WERI-Rb-1 (cell line): Measurements from ENCODE around the gene PLPP7.
A peak's percentile ranks its signal among the peaks of the same experiment; 100 is the strongest.
"Not testable (repeated sequence)": the region's sequence is repeated elsewhere in the genome, so short reads cannot be mapped to it uniquely, and the experiment has no call there.

Experiments
- DNase-seq: peaks from one replicate; pipeline ENCODE4 v3.0.0-alpha.2; 2020
- H3K27ac ChIP-seq: fragments of 250-450 bp; sonication (Bioruptor Pico); 2 replicates; pipeline ENCODE4 v1.5.1; 2020; ENCODE audit warnings: mild to moderate bottlenecking, moderate library complexity
- H3K27me3 ChIP-seq: fragments of 250-450 bp; sonication (Bioruptor Pico); 2 replicates; pipeline ENCODE4 v1.5.1; 2021; ENCODE audit warnings: mild to moderate bottlenecking, low read depth, moderate library complexity; ENCODE audit not compliant: insufficient read depth, severe bottlenecking
- H3K36me3 ChIP-seq: fragments of 250-450 bp; sonication (Bioruptor Pico); 2 replicates; pipeline ENCODE4 v1.5.1; 2020; ENCODE audit warnings: mild to moderate bottlenecking, moderate library complexity
- H3K4me3 ChIP-seq: 2 replicates; pipeline ENCODE4 v1.5.1; 2011; ENCODE audit warnings: low read depth, mild to moderate bottlenecking, control low read depth, low read length
- H3K9me3 ChIP-seq: fragments of 250-450 bp; sonication (Bioruptor Pico); 2 replicates; pipeline ENCODE4 v1.5.1; 2021; ENCODE audit warnings: mild to moderate bottlenecking, moderate library complexity; ENCODE audit not compliant: severe bottlenecking
- TF ChIP-seq, protein P1 (sequence below): IDR thresholded peaks from 2 replicates; pipeline ENCODE4 v1.5.1; 2011; ENCODE audit warnings: low read depth, mild to moderate bottlenecking, control low read depth, inconsistent platforms, low read length

Gene PLPP7

DNA sequence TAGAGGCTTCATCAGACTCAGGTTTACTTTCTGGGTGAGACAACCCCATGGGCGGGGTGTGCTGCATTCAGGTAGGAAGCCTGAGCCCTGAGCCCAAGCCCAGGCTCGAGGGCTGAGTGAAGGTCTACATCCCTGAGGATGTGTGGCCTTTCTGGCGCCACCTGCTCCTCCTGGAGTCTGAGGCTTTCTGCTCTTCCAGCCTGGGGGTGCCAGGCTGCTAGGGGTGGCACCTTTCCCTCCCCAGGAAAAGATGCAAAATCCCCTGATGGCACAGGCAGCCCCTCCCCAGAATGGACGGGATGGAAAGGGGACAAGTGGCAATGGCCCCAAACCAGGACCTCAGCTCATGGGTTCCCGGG lies 60.0 kb downstream of the PLPP7 start:
- Histone ChIP-seq H3K27me3 (no peaks in the 10 kb centered on the region), H3K4me3 (peak overlapping the region; percentile 38), H3K36me3 (no peaks in the 10 kb centered on the region), H3K27ac (no peak overlapping the region), H3K9me3 (peaks cover 16% of the 10 kb centered on the region)
- no peak for DNase-seq
- TF ChIP-seq, protein P1, sequence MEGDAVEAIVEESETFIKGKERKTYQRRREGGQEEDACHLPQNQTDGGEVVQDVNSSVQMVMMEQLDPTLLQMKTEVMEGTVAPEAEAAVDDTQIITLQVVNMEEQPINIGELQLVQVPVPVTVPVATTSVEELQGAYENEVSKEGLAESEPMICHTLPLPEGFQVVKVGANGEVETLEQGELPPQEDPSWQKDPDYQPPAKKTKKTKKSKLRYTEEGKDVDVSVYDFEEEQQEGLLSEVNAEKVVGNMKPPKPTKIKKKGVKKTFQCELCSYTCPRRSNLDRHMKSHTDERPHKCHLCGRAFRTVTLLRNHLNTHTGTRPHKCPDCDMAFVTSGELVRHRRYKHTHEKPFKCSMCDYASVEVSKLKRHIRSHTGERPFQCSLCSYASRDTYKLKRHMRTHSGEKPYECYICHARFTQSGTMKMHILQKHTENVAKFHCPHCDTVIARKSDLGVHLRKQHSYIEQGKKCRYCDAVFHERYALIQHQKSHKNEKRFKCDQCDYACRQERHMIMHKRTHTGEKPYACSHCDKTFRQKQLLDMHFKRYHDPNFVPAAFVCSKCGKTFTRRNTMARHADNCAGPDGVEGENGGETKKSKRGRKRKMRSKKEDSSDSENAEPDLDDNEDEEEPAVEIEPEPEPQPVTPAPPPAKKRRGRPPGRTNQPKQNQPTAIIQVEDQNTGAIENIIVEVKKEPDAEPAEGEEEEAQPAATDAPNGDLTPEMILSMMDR, result no peak

DNA sequence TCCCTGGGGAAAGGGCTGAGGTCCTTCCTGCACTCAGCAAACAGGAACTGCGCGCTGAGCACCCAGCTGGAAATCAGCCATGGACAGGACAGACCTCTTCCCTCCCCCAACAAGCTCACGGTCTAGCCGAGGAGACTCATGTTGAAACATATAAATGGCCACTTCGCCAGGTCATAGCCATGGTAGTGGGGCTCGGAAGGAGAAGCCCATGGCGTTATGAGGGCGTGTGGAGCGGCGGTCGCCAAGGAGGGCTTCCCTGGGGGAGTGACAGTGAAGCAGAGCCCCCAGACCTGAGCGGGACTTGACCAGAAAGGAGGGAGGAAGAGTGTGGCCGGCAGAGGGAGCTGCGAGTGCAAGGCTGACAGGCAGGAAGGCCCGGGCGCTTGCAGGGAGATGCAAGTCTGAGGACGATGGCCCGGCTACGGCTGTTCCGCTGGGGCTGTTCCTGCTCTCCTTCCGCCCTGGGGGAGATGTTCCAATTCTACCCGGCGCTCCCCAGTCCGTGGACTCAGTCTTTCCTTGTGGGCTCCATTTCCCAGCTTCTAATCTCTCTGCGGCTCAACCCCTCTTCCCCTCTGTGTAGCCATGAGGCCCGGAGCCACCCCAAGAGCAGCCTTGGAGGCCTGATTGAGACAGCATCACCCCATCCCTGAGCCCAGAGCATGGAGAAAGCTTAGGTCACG lies 60.5 kb downstream of the PLPP7 start:
- DNase-seq, result peak; percentile 96
- Histone ChIP-seq H3K4me3 (peak overlapping the region; percentile 38), H3K36me3 (no peaks in the 10 kb centered on the region), H3K27ac (no peak overlapping the region), H3K27me3 (no peaks in the 10 kb centered on the region), H3K9me3 (peaks cover 11% of the 10 kb centered on the region)
- TF ChIP-seq, protein P1, result peak; percentile 99

DNA sequence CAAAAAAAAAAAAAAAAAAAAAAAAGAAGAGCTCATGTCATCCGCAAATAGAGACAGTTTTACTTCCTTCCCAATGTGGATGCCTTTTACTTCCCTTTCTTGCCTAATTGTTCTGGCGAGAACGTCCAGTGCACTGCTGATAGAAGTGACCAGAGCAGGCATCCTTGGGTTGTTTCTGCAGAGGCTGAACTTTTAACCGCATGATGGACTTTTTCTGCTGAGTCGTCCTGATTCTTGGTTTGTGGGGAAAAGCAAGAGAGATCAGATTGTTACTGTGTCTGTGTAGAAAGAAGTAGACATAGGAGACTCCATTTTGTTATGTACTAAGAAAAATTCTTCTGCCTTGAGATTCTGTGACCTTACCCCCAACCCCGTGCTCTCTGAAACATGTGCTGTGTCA lies 67.0 kb downstream of the PLPP7 start:
- DNase-seq, H3K9me3 ChIP-seq, H3K27ac ChIP-seq, H3K27me3 ChIP-seq, H3K4me3 ChIP-seq, H3K36me3 ChIP-seq: not testable (repeated sequence)

DNA sequence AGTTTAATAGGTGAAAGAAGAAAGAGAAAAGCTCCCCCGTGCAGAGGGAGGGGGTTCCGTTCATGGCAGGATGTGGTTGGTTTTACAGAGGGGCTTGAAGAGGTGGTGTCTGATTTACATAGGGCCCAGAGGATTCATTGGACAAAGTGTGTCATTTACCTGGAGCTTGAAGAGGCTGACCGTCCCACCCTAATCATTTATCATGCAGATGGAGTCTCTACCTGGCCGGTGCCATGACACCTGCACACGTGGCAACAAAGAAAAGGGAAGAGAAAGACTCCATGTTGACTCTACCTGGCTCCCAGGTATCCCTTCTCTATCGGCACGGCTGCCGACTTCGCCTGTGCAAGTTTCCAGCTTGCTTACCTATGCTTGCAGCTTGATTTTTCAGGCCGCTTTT lies 69.0 kb downstream of the PLPP7 start:
- H3K4me3 ChIP-seq, result no peak overlapping the region
- TF ChIP-seq, protein P1, result no peak

More for the DNA sequence above, 69.0 kb downstream of the PLPP7 start:
- Histone ChIP-seq H3K27ac (no peak overlapping the region), H3K36me3 (no peaks in the 10 kb centered on the region), H3K9me3 (no peaks in the 10 kb centered on the region), H3K27me3 (no peaks in the 10 kb centered on the region)
- DNase-seq, result no peak
